Stimulated activated CD4-positive, alpha-beta T cell treated with anti-CD3 and anti-CD28 coated beads, Interleukin-15, amount 100 ng/mL, for 1 hour (primary cell): Measurements from ENCODE around the gene STH.

Experiments used
- DNase-seq, 2 donors: peaks; one replicate each; pipeline ENCODE4 v3.0.0-alpha.2; 2020; ENCODE audit warnings: low read depth in 1 of 2, low spot score in 1 of 2

STH gene

DNA sequence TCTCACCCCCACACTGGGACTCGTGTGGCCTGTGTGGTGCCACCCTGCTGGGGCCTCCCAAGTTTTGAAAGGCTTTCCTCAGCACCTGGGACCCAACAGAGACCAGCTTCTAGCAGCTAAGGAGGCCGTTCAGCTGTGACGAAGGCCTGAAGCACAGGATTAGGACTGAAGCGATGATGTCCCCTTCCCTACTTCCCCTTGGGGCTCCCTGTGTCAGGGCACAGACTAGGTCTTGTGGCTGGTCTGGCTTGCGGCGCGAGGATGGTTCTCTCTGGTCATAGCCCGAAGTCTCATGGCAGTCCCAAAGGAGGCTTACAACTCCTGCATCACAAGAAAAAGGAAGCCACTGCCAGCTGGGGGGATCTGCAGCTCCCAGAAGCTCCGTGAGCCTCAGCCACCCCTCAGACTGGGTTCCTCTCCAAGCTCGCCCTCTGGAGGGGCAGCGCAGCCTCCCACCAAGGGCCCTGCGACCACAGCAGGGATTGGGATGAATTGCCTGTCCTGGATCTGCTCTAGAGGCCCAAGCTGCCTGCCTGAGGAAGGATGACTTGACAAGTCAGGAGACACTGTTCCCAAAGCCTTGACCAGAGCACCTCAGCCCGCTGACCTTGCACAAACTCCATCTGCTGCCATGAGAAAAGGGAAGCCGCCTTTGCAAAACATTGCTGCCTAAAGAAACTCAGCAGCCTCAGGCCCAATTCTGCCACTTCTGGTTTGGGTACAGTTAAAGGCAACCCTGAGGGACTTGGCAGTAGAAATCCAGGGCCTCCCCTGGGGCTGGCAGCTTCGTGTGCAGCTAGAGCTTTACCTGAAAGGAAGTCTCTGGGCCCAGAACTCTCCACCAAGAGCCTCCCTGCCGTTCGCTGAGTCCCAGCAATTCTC lies 27.4 kb downstream of the STH start:
- DNase-seq = no peak

GRCh38 chr17:46027048-46027975 lies 28.3 kb downstream of the STH start:
- no peak for DNase-seq

DNA sequence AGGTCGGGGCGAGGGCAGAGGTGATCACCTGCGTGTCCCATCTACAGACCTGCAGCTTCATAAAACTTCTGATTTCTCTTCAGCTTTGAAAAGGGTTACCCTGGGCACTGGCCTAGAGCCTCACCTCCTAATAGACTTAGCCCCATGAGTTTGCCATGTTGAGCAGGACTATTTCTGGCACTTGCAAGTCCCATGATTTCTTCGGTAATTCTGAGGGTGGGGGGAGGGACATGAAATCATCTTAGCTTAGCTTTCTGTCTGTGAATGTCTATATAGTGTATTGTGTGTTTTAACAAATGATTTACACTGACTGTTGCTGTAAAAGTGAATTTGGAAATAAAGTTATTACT lies 28.9 kb downstream of the STH start:
- DNase-seq = no peak

DNA sequence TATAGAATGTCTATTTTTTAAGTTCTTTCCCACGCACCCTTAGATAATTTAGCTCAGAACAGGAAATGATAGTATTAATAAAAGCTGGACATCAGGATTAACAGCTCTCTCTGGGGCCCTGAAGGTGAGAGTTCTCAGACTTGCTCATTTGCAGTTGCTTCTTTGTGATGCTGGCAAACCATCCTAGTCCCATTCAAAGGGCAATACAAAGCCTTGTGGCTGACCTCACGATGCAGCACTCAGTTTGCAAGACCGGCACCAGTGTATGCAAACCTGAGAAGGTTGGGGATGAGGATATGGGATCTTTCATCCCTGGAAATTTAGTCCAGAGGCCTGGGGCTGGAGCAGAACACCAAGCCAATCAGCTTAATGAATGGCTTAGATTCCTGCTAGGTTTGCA lies 29.3 kb downstream of the STH start:
- no peak for DNase-seq

DNA sequence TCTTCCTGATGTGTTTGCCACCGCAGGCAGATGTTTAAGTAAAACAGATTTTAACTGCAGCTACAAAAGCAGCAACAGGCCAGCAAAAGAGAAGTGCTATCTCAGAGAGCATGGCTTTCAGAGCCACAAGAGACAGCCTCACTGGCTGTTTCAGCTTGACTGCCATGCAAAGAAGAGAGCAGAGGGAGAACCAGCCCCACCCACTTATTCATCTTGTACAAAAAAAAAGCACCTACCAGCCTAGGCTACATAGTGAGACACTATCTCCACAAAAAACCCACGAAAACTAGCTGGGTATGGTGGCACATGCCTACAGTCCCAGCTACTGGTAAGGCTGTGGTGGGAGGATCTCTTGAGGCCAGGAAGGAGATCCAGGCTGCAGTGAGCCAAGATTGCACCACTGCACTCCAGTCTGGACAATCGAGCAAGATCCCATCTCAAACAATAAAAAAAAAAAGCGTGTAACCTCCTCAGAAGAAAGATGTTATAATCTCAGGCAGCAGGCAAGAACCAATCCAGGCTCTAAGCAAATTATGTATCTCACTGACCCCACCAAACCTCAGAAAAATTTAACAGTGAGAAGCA lies 30.0 kb downstream of the STH start:
- no peak for DNase-seq

DNA sequence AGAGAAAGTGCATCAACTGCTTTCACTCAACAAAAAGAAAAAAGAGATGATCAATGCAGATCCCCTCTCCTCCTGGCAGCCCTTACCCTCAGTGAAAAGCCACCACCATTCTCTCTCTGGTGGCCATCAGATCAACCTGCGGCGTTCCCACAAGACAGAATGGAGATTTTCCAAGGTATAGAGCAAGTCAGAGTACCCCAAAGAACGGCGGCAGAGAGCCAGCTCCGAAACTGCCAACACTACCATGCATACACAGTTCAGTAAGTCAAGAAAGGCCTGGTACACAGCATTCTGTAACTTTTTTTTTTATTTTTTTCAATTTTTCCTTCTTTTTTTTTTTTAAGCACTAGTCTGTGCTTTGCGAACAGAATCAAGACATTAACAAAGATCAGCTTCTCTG lies 30.6 kb downstream of the STH start:
- no peak for DNase-seq

GRCh38 chr17:46030752-46031151 lies 31.7 kb downstream of the STH start:
- DNase-seq = no peak

DNA sequence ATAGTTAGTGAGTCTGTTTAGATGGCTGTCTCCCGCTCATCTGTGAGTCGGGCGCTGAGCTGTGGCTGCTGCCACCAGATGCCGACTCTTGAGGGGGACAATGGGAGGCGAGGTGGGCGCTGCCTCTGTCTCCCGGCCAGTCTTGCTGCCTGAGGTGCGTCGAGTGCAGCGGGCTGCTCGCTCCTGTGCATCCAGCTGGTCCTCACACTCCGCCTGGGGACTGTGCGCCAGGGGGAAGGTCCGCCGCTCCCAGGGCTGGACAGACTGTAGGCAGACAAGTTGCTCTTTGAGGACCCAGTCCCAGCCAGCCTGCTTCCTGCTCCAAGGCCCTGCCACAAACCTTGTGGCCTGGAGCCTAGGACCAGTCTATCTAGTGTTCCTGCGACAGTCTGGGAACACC lies 32.4 kb downstream of the STH start:
- no peak for DNase-seq

DNA sequence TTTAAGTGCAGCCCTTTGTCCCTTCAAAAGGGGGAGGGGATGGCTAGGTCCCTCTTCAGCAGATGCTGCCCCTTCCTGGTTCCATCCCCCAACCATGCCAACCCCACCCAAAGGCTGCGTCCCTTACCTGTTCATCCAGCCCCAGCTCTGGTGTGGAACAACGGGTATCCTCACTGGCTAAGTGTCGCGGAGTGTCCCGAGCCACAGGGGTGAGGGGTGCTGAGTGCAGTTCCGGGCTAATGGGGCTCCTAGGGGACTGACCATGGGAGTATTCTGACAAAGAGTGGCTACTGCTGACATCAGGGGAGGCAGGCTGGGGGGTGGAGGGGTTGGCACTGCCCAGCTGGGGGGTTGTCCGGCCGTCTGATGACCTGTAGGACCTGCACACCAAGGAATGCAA lies 32.9 kb downstream of the STH start:
- no peak for DNase-seq

DNA sequence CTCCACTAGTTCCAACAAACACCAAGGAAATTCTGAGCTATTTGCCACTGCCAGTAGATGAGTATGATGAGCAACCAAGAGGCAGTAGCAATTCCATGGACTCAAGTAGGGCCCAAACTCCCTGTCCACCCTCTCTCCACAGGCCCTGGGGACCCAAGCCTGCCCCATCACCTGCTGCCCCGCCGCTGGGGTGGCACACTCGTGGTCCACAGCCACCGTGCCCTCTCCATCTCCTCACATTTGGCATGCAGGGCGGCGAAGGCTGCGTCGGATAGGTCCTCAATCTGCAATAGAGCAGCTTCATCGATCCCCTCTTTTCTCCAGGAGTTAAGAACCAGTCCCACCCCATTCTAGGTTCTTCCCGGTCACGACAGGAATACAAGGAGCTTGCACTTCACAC lies 33.9 kb downstream of the STH start:
- no peak for DNase-seq

DNA sequence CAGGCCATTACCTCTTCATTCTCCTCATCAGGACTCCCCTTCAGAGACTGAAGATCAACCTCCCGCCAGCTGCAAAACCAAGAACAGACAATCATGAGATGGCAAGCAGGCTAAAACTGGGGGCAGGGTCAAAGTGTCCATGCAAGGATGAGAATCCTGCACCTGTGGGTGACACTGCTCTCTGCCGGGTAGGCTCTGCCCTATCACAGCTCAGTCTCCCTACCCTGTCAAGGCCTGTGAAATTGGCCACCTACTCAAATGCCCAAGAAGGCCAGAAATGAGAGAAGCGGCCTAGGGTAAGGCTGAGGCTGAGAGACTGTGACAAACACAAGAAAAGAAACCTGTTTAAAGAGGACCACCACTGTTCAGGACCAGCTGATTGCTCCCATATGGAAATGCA lies 34.3 kb downstream of the STH start:
- no peak for DNase-seq

DNA sequence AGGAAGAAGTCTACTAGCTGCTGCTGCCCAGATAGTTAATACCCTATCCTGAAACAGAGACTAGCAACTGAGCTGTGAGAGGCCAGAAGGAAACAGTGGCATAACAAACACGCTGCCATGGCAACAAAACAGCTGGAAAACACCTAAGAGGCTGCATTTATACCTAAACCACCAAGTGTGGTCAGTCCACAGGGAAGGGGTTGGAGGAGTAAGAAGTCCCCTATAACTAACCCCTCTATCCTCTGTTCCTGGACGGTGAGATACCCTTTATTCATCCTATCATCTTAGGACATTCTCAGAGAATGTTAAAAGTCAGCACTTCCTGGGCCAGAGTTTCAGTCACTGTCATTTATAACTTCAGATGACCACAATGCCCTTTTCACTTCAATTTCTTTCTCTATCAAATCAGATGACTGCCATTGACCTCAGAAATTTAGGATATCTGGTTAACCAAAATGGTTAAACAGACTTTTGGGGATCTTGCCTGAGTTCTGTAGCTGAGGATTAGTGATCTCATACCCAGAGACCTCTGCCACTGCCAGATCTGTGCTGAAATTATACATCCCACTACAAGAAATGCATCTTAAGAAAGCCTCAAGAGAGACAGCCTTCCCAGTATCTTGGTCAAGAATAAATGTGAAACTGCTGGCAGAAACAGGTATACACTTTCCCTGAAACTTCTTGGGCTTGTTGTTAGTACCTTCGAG lies 36.2 kb downstream of the STH start:
- no peak for DNase-seq

GRCh38 chr17:46036491-46036890 lies 37.4 kb downstream of the STH start:
- no peak for DNase-seq

- DNase-seq = no peak
These were observed 38.7 kb downstream of the STH start for GRCh38 chr17:46037722-46038255.

DNA sequence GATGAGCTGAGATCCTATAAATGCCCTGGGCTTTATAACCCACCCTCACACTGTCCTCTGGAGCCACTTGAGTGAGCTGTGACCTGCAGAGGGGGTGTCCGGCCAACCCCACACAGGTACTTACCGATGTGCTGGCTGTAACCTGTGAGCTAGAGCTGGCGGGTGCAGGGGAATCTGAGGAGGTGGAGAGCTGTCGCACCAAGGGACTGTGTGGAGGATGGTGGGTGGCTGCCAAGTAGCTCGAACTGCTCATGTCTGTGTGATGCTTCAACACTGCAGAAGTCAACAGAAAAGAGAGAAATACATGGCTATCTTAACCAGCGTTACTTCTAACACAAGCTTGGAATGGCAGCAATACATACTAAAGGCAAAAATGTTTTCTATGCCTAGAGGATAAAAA lies 39.4 kb downstream of the STH start:
- no peak for DNase-seq

- no peak for DNase-seq
These were observed 39.9 kb downstream of the STH start for GRCh38 chr17:46038937-46039336.

GRCh38 chr17:46039592-46040186 lies 40.6 kb downstream of the STH start:
- no peak for DNase-seq

DNA sequence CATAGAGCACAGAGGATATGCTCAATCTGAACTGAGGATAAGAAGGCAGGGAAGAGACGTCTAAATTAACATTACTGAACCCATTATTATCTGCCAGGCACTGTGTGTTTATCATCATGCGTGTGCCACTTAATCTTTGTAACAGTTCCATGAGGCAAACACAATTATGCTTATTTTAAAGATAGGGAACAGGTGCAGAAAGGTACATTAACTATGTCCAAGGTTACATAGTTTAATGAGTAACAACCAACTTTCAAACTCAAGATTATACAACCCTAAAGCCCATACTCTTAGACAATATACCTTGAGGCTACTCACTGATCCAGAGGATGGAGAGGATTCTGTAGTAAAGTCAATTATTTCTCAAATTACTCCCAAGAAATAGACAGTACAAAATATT lies 43.2 kb downstream of the STH start:
- DNase-seq = no peak

- DNase-seq = no peak
These were observed 43.9 kb downstream of the STH start for GRCh38 chr17:46042925-46043324.

DNA sequence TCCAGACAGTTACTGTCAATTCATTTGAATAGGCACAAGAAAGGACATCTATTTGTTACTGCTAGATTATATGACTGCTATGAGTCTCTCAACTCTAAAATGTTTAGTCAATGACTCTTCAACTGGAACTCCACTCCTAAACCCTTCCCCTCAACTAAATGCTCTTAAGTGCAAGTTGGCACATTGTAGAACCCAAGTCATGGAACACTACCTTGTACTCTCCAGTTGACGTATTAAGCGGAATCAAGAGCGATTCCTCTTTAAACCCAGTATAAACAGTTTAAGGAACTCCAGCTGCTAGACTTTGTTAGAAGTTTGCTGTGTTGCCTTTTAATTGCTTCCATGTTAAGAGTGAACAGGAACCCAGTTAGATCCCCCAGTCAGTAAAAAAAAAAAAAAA lies 44.6 kb downstream of the STH start:
- no peak for DNase-seq
